ENCODE results near the gene ENAH.
"Not testable (repeated sequence)": the region's sequence is repeated elsewhere in the genome, so short reads cannot be mapped to it uniquely, and the experiment has no call there.

The ENAH gene

GRCh38 chr1:225484657-225485214, 168.2 kb downstream of the ENAH start:
- no peak for DNase-seq

- DNase-seq = no peak
Observed at GRCh38 chr1:225483818-225484656, 168.9 kb downstream of the ENAH start.

GRCh38 chr1:225482421-225482950, 170.4 kb downstream of the ENAH start:
- no peak for DNase-seq

- DNase-seq = no peak
Observed at GRCh38 chr1:225481738-225482137, 171.2 kb downstream of the ENAH start.

- peak; percentile 58 for DNase-seq
Observed at GRCh38 chr1:225480825-225481434, 172.0 kb downstream of the ENAH start.

GRCh38 chr1:225479996-225480720, 172.8 kb downstream of the ENAH start:
- DNase-seq = no peak

- DNase-seq = no peak
Observed at GRCh38 chr1:225479341-225479740, 173.6 kb downstream of the ENAH start.

- no peak for DNase-seq
Observed at GRCh38 chr1:225477296-225477911, 175.5 kb downstream of the ENAH start.

DNA sequence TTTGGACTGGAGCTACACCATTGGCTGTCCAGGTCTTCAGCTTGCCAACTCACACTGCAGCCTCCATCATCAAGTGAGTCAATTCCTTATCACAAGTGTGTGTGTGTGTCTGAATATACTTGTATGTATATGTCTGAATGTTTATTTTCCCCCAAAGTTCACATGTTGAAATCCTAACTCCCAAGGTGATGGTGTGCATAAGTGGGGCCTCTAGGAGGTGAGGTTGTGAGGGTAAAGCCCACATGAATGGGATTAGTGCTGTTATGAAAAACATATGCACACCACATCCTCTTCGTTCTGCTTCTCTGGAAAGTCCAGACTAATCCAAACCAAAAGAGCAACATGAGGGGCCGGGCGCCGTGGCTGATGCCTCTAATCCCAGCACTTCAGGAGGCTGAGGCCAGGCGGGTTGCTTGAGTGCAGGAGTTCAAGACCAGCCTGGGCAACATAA, 176.4 kb downstream of the ENAH start:
- no peak for DNase-seq

GRCh38 chr1:225476100-225476511, 176.8 kb downstream of the ENAH start:
- no peak for DNase-seq

- peak; percentile 54 for DNase-seq
Observed at GRCh38 chr1:225474986-225475820, 177.7 kb downstream of the ENAH start.

GRCh38 chr1:225474439-225474985, 178.4 kb downstream of the ENAH start:
- DNase-seq = no peak

DNA sequence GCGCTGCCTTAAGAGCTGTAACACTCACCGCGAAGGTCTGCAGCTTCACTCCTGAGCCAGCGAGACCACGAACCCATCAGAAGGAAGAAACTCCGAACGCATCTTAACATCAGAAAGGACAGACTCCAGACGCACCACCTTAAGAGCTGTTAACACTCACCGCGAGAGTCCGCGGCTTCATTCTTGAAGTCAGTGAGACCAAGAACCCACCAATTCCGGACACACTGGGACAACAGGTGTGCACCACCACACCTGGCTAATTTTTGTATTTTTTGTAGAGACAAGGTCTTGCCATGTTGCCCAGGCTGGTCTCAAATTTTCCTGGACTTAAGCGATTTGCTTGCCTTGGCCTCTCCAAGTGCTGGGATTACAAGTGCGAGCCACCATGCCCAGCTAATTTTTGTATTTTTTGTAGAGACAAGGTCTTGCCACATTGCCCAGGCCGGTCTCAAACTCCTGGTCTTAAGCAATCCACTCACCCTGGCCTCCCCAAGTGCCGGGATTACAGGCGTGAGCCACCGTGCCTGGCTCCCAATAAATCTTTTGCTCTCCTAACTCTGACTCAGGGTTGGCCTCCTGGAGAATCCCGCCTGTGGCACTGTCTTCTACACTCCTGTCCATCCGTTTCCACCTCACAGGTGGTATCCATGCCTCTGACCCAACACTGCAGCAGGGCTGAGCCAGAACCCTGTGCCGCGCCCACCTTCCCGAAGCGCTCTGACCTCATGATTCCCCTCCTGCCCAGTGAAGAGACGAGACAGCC, 179.1 kb downstream of the ENAH start:
- DNase-seq = not testable (repeated sequence)

- peak; percentile 37 for DNase-seq
Observed at GRCh38 chr1:225473266-225473665, 179.7 kb downstream of the ENAH start.

DNA sequence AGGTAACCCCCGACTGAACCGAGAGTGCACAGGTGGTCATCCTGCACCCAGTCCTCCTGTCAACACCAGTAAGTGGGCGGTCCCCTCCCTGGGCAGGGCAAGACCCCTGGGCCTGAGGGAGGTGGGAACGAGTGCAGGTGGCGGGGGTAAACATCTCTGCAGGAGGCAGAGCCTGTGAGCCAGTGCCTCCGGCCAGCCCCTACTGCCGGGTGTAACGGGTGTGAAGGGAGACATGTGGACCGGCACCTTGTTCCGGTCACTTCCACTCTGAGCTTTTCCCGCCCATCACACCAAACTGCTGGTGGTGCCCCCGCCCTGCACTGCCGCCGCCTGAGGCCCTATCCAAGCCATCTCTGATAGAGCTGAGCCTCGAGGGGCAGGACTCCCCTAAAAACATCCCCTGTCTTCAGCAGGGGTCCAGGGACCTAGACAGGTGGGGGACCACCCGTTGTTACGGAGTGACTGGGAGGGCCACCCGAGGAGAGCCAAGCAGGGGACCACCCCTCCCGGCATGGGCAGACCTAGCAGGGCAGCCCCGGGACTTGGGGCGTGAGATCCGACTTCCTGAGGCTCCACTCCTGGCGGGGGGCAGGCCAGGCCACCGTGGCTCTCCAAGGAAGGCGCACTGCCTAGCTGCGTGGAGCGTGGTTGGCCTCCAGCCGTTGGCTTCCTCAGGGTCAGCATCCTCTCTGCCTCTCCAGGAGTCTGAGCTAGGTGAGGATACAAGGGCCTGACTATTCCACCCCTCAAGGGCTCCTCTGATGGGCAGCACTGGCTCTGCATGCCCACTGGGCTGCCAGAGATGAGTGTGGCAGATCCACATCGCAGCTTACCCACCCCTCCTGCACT, 181.2 kb downstream of the ENAH start:
- DNase-seq = no peak

GRCh38 chr1:225471109-225471452, 181.8 kb downstream of the ENAH start:
- DNase-seq = no peak

GRCh38 chr1:225470211-225471108, 182.5 kb downstream of the ENAH start:
- DNase-seq = no peak

GRCh38 chr1:225469051-225469450, 183.9 kb downstream of the ENAH start:
- DNase-seq = no peak

Measured in stimulated activated CD4-positive, alpha-beta T cell treated with anti-CD3 and anti-CD28 coated beads, Interleukin-1b, Interleukin-23, amount 100 ng/mL, for 48 hours (primary cell).